Ishikawa (cell line): ENCODE measurements around the gene SAPCD1.

Experiments used
- CEBPB ChIP-seq: IDR thresholded peaks from 2 replicates; pipeline ENCODE4 v1.6.1; 2012
- CREB1 ChIP-seq: IDR thresholded peaks from 2 replicates; pipeline ENCODE4 v1.6.1; 2012; ENCODE audit warnings: low read depth
- EGR1 ChIP-seq: IDR thresholded peaks from 2 replicates; pipeline ENCODE4 v1.6.1; 2012
- EP300 ChIP-seq: IDR thresholded peaks from 2 replicates; pipeline ENCODE4 v1.6.1; 2012; ENCODE audit warnings: borderline replicate concordance
- FOXM1 ChIP-seq: IDR thresholded peaks from 2 replicates; pipeline ENCODE4 v1.6.1; 2012; ENCODE audit warnings: low read depth, borderline replicate concordance
- MAX ChIP-seq: IDR thresholded peaks from 2 replicates; pipeline ENCODE4 v1.6.1; 2012
- NFIC ChIP-seq: IDR thresholded peaks from 2 replicates; pipeline ENCODE4 v1.6.1; 2012
- RAD21 ChIP-seq: IDR thresholded peaks from 2 replicates; pipeline ENCODE4 v1.6.1; 2012; ENCODE audit warnings: low read depth
- REST ChIP-seq: IDR thresholded peaks from 2 replicates; pipeline ENCODE4 v1.6.1; 2012; ENCODE audit warnings: low read depth, mild to moderate bottlenecking
- TAF1 ChIP-seq: IDR thresholded peaks from 2 replicates; pipeline ENCODE4 v1.6.1; 2012; ENCODE audit warnings: low read depth, mild to moderate bottlenecking
- TCF12 ChIP-seq: IDR thresholded peaks from 2 replicates; pipeline ENCODE4 v1.6.1; 2012; ENCODE audit warnings: low read depth
- TEAD4 ChIP-seq: IDR thresholded peaks from 2 replicates; pipeline ENCODE4 v1.6.1; 2012
- USF1 ChIP-seq: IDR thresholded peaks from 2 replicates; pipeline ENCODE4 v1.6.1; 2012
- YY1 ChIP-seq: IDR thresholded peaks from 2 replicates; pipeline ENCODE4 v1.6.1; 2012; ENCODE audit warnings: low read depth
- ZBTB7A ChIP-seq: IDR thresholded peaks from 2 replicates; pipeline ENCODE4 v1.6.1; 2012; ENCODE audit warnings: low read depth

SAPCD1 gene

GRCh38 chr6:31740397-31741223 is 21.8 kb upstream of the SAPCD1 start:
- peak; percentile 21 for TF ChIP-seq REST
- TF ChIP-seq EP300, result no peak

- no peak for TF ChIP-seq EP300
- no peak for TF ChIP-seq FOXM1
- TF ChIP-seq NFIC, result no peak
- TF ChIP-seq USF1, result no peak
- TF ChIP-seq TCF12, result no peak
- no peak for TF ChIP-seq ZBTB7A
- no peak for TF ChIP-seq TEAD4
- TF ChIP-seq MAX, result no peak
- TF ChIP-seq EGR1, result no peak
- TF ChIP-seq CEBPB, result no peak
- TF ChIP-seq YY1, result no peak
These were observed 20.6 kb upstream of the SAPCD1 start for GRCh38 chr6:31741815-31742214.

GRCh38 chr6:31742894-31743293 is 19.6 kb upstream of the SAPCD1 start:
- TF ChIP-seq TCF12 (no peak), CREB1 (no peak), REST (no peak), TAF1 (no peak), MAX (no peak), USF1 (no peak), YY1 (no peak), TEAD4 (no peak), EGR1 (no peak)

GRCh38 chr6:31744422-31744821 is 18.0 kb upstream of the SAPCD1 start:
- TF ChIP-seq CREB1 (no peak), EP300 (no peak), YY1 (no peak)

GRCh38 chr6:31749301-31750036 is 13.0 kb upstream of the SAPCD1 start:
- no peak for TF ChIP-seq EP300
- TF ChIP-seq EGR1, result no peak
- no peak for TF ChIP-seq ZBTB7A
- TF ChIP-seq TAF1, result no peak
- no peak for TF ChIP-seq CREB1
- TF ChIP-seq CEBPB, result no peak

- TF ChIP-seq EP300, result no peak
- no peak for TF ChIP-seq CEBPB
- no peak for TF ChIP-seq TEAD4
- TF ChIP-seq NFIC, result no peak
- TF ChIP-seq TCF12, result no peak
- no peak for TF ChIP-seq CREB1
- TF ChIP-seq YY1, result no peak
- TF ChIP-seq RAD21, result no peak
- TF ChIP-seq ZBTB7A, result no peak
These were observed 11.9 kb upstream of the SAPCD1 start for GRCh38 chr6:31750411-31751022.
